IMR-90 (cell line): ENCODE data around the gene TGM2. TPM values are rescaled to one million over a fixed set of nuclear protein-coding genes. Genes with fewer than 3 reads are reported as not detected.

Experiments used
- ATAC-seq: fragments of 200-7000 bp; cut with Tn5 transposase; 2 replicates; pipeline ENCODE4 v1.9.1; 2020; ENCODE audit warnings: low read depth, mild to moderate bottlenecking, moderate library complexity
- BruUV-seq: library from RNA; stranded (reverse); fragments of 400-500 nt; replicated peaks from 2 replicates; lab custom pipeline; 2021; lab: Mats Ljungman, UMichigan
- CTCF ChIA-PET: fragments of 300-600 bp; formaldehyde crosslinking; extraction: SDS; loops from one replicate; lab custom pipeline; 2021; ENCODE audit warnings: antibody characterized with exemption; lab: Yijun Ruan, JAX
- POLR2A ChIA-PET: fragments of 300-600 bp; sonication (Branson Sonifier 250); formaldehyde crosslinking; loops from one replicate; lab custom pipeline; 2022; ENCODE audit warnings: antibody characterized with exemption; ENCODE audit not compliant: unreplicated experiment; lab: Charles Lee
- DNase-seq: peaks from one replicate; pipeline ENCODE4 v3.0.0; 2013
- H2AFZ ChIP-seq: replicated peaks from 2 replicates; pipeline ENCODE3; 2013; ENCODE audit warnings: low read length, mild to moderate bottlenecking; ENCODE audit not compliant: poor library complexity
- H2AK5ac ChIP-seq: 2 replicates; pipeline ENCODE4 v1.6.1; 2013; ENCODE audit warnings: low read depth, low read length, inconsistent platforms
- H2AK9ac ChIP-seq: replicated peaks from 2 replicates; pipeline ENCODE3; 2013; ENCODE audit warnings: mild to moderate bottlenecking, low read depth, low read length, moderate library complexity; ENCODE audit not compliant: poor library complexity
- H2BK120ac ChIP-seq: 2 replicates; pipeline ENCODE4 v1.6.1; 2013; ENCODE audit warnings: low read depth, low read length, inconsistent platforms
- H2BK15ac ChIP-seq: 3 replicates; pipeline ENCODE4 v1.6.1; 2013; ENCODE audit warnings: low read depth, low read length, inconsistent platforms
- H2BK20ac ChIP-seq: 2 replicates; pipeline ENCODE4 v1.6.1; 2013; ENCODE audit warnings: low read depth, mild to moderate bottlenecking, inconsistent platforms, low read length, moderate library complexity
- H2BK5ac ChIP-seq: 2 replicates; pipeline ENCODE4 v1.6.1; 2013; ENCODE audit warnings: mild to moderate bottlenecking, low read depth, low read length, inconsistent platforms; ENCODE audit not compliant: poor library complexity, severe bottlenecking
- H3K14ac ChIP-seq: replicated peaks from 2 replicates; pipeline ENCODE4 v1.6.1; 2013; ENCODE audit warnings: low read depth, low read length, inconsistent platforms
- H3K18ac ChIP-seq: 2 replicates; pipeline ENCODE4 v1.6.1; 2013; ENCODE audit warnings: low read depth, low read length, control low read depth
- H3K23ac ChIP-seq: 2 replicates; pipeline ENCODE4 v1.6.1; 2013; ENCODE audit warnings: low read depth, low read length, inconsistent platforms
- H3K27ac ChIP-seq: 2 replicates; pipeline ENCODE4 v1.5.1; 2013; ENCODE audit warnings: mild to moderate bottlenecking, control low read depth, low read length; ENCODE audit not compliant: insufficient read depth
- H3K27me3 ChIP-seq: 2 replicates; pipeline ENCODE4 v1.6.1; 2013; ENCODE audit warnings: low read length; ENCODE audit not compliant: control insufficient read depth, insufficient read depth
- H3K36me3 ChIP-seq: 2 replicates; pipeline ENCODE4 v1.6.1; 2013; ENCODE audit warnings: low read length, mixed read lengths; ENCODE audit not compliant: control insufficient read depth, insufficient read depth
- H3K4ac ChIP-seq: 2 replicates; pipeline ENCODE4 v1.6.1; 2013; ENCODE audit warnings: low read depth, low read length, inconsistent platforms
- H3K4me1 ChIP-seq: 2 replicates; pipeline ENCODE4 v1.6.1; 2013; ENCODE audit warnings: low read length, mixed read lengths; ENCODE audit not compliant: control insufficient read depth, insufficient read depth
- H3K4me2 ChIP-seq: 2 replicates; pipeline ENCODE4 v1.6.1; 2013; ENCODE audit warnings: low read depth, mild to moderate bottlenecking, control low read depth, low read length, moderate library complexity
- H3K4me3 ChIP-seq: 2 replicates; pipeline ENCODE4 v1.5.1; 2013; ENCODE audit warnings: low read depth, mild to moderate bottlenecking, control low read depth, low read length, moderate library complexity; ENCODE audit not compliant: insufficient read depth
- H3K56ac ChIP-seq: 2 replicates; pipeline ENCODE4 v1.6.1; 2013; ENCODE audit warnings: low read length, inconsistent platforms; ENCODE audit not compliant: insufficient read depth; ENCODE audit errors: extremely low read depth
- H3K79me1 ChIP-seq, 2 experiments: 2 replicates each; pipeline ENCODE4 v1.6.1; 2013; ENCODE audit warnings: low read length in 2 of 2, inconsistent platforms in 1 of 2, low read depth in 1 of 2
- H3K9ac ChIP-seq: 2 replicates; pipeline ENCODE4 v1.6.1; 2013; ENCODE audit warnings: low read depth, low read length, control low read depth
- H3K9me1 ChIP-seq: 2 replicates; pipeline ENCODE4 v1.6.1; 2013; ENCODE audit warnings: low read length, inconsistent platforms; ENCODE audit not compliant: insufficient read depth
- H3K9me3 ChIP-seq: 2 replicates; pipeline ENCODE4 v1.6.1; 2013; ENCODE audit warnings: low read length; ENCODE audit not compliant: control insufficient read depth, insufficient read depth
- H4K20me1 ChIP-seq: 2 replicates; pipeline ENCODE4 v1.6.1; 2013; ENCODE audit warnings: low read length, inconsistent platforms; ENCODE audit not compliant: insufficient read depth
- H4K5ac ChIP-seq: 2 replicates; pipeline ENCODE4 v1.6.1; 2013; ENCODE audit warnings: mild to moderate bottlenecking, low read depth, low read length, control low read depth
- H4K8ac ChIP-seq, 2 experiments: 2 replicates each; pipeline ENCODE4 v1.6.1; 2013; ENCODE audit warnings: low read depth in 2 of 2, low read length in 2 of 2, control low read depth in 1 of 2, inconsistent platforms in 1 of 2
- H4K91ac ChIP-seq: 2 replicates; pipeline ENCODE4 v1.6.1; 2013; ENCODE audit warnings: low read depth, low read length, inconsistent platforms; ENCODE audit not compliant: insufficient read depth
- CHD1 ChIP-seq: IDR thresholded peaks from 2 replicates; pipeline ENCODE4 v1.6.1; 2012; ENCODE audit warnings: low read depth, low read length, improper control_type of control experiment
- FOS ChIP-seq: fragments of 150-350 bp; IDR thresholded peaks from 2 replicates; pipeline ENCODE4 v1.6.1; 2016; ENCODE audit warnings: low read depth, low read length
- MAZ ChIP-seq: IDR thresholded peaks from 2 replicates; pipeline ENCODE4 v1.6.1; 2012; ENCODE audit warnings: low read depth, mild to moderate bottlenecking, low read length, improper control_type of control experiment, moderate library complexity, borderline replicate concordance
- NFE2L2 ChIP-seq: fragments of 150-350 bp; IDR thresholded peaks from 2 replicates; pipeline ENCODE4 v1.6.1; 2016; ENCODE audit warnings: low read depth, mild to moderate bottlenecking, low read length
- WGBS, 2 experiments: methylation state at CpG; one replicate each; pipeline versions ENCODE4 v1.1.5 to v1.1.7; 2013; ENCODE audit warnings: missing lambda C conversion rate in 2 of 2; ENCODE audit not compliant: insufficient read length in 1 of 2; ENCODE audit errors: extremely low coverage in 2 of 2; 5-methylcytosine and 5-hydroxymethylcytosine counted together
- dilution Hi-C: fragments of 300-500 bp; cut with HindIII; formaldehyde crosslinking; loops from one replicate; pipeline ENCODE4 v1.14.3; 2018; ENCODE audit warnings: low sequenced_read_pairs; ENCODE audit not compliant: unreplicated experiment
- in situ Hi-C: fragments of 300-500 bp; cut with MboI; formaldehyde crosslinking; loops from 3 replicates; pipeline ENCODE4 v1.14.3; 2019; ENCODE audit warnings: low sequenced_read_pairs, inconsistent platforms, mixed read lengths
- intact Hi-C: fragments of 100-400 bp; cut with micrococcal nuclease; formaldehyde crosslinking; loops from 2 replicates; pipeline ENCODE4 v1.10.0; 2022
- polyA plus RNA-seq, 3 experiments: library from polyadenylated mRNA; depleted of rRNA; stranded (reverse); fragments of >200 nt; gene quantifications; 2 replicates each; pipeline ENCODE4 v1.2.3, GENCODE V29; 2012; ENCODE audit warnings: low replicate concordance in 1 of 3
- total RNA-seq: library from RNA; depleted of rRNA; stranded (reverse); fragments of >200 nt; gene quantifications from 2 replicates; pipeline ENCODE4 v1.2.3, GENCODE V29; 2012

The TGM2 gene
- total and polyA plus RNA-seq, 2 of the 4 experiments (the other 2 are of a cell fraction) = 239 to 268 TPM

- Histone ChIP-seq H3K9me3 (no peaks in the 10 kb centered on the region), H2AFZ (peak overlapping the region; percentile 72), H4K91ac (peak overlapping the region; percentile 57), H3K4me3 (no peak overlapping the region), H3K36me3 (no peaks in the 10 kb centered on the region), H2AK9ac (peak overlapping the region; percentile 63), H3K56ac (no peak overlapping the region), H2BK15ac (peak overlapping the region; percentile 32; the same call in 2 of the 3 replicates), H3K4ac (peak overlapping the region; percentile 85), H3K14ac (peak overlapping the region; percentile 91), H3K79me1 (peaks cover 0 to 8% of the 10 kb centered on the region in 2 experiments; a peak in 1 of 4 replicates), H3K9ac (no peak overlapping the region), H3K27ac (no peak overlapping the region; the same call in 1 of the 2 replicates), H3K18ac (peak overlapping the region; percentile 69), H2BK5ac (no peak overlapping the region), H4K5ac (peak overlapping the region; percentile 56), H4K20me1 (no peaks in the 10 kb centered on the region), H2BK120ac (peak overlapping the region; percentile 82), H2AK5ac (peak overlapping the region; percentile 98), H4K8ac (peak overlapping the region in 1 of 2 experiments; percentile 68; a peak in 2 of 4 replicates), H3K23ac (peak overlapping the region; percentile 72; the same call in 1 of the 2 replicates), H2BK20ac (peak overlapping the region; percentile 92), H3K4me2 (no peak overlapping the region), H3K4me1 (peaks cover 27% of the 10 kb centered on the region), H3K27me3 (no peaks in the 10 kb centered on the region), H3K9me1 (peaks cover 30% of the 10 kb centered on the region)
- ChIA-PET CTCF (interaction anchor here (0.5 kb wide), 1 partner anchor 48 kb away, joined by 3 read pairs; no protein-coding TSS in a partner anchor), POLR2A (no interaction called here)
- no TSS peak for BruUV-seq
- dilution Hi-C loops (no loop called here), in situ Hi-C loops (no loop called here), intact Hi-C loops (no loop called here)
- ATAC-seq (no peak), DNase-seq (no peak)
- WGBS, 2 experiments = 60% methylated on average over 1 of the region's 4 CpGs; no CpG with 5 or more reads in 1 of the 2 experiments
- TF ChIP-seq MAZ = no peak
- TF ChIP-seq NFE2L2 = 0 out of 2 replicates have a peak, but pooled peaks have one; percentile 15
- TF ChIP-seq FOS = no peak
- TF ChIP-seq CHD1 = no peak
Observed at GRCh38 chr20:38121741-38122140, 43.3 kb downstream of the TGM2 start.
